SU-DHL-6 (cell line): ENCODE data around the gene MT1HL1.

ENCODE experiments used
- H2AFZ ChIP-seq: fragments of 200-600 bp; sonication (generic); 2 replicates; pipeline ENCODE4 v1.6.1; 2014; ENCODE audit warnings: low read depth, mild to moderate bottlenecking, moderate library complexity, mixed read lengths, antibody characterized with exemption, low read length; ENCODE audit not compliant: severe bottlenecking
- H3F3A ChIP-seq: fragments of 200-600 bp; shearing (Covaris generic); 2 replicates; pipeline ENCODE4 v1.6.0; 2016; ENCODE audit warnings: antibody characterized with exemption, mild to moderate bottlenecking; ENCODE audit not compliant: insufficient read depth
- H3K27ac ChIP-seq: fragments of 200-600 bp; sonication (generic); 2 replicates; pipeline ENCODE4 v1.5.1; 2016; ENCODE audit warnings: low read depth, mild to moderate bottlenecking, low read length, moderate library complexity, mixed read lengths
- H3K27me3 ChIP-seq: fragments of 200-600 bp; sonication (generic), shearing (Covaris generic); 2 replicates; pipeline ENCODE4 v1.6.0; 2014; ENCODE audit warnings: mild to moderate bottlenecking, low read length
- H3K36me3 ChIP-seq: fragments of 200-600 bp; sonication (generic); 2 replicates; pipeline ENCODE4 v1.6.1; 2014; ENCODE audit warnings: mild to moderate bottlenecking, low read length, mixed read lengths
- H3K4me2 ChIP-seq: fragments of 300-600, 200-600 bp; shearing (Covaris generic), sonication (generic); 2 replicates; pipeline ENCODE4 v1.6.0; 2014; ENCODE audit warnings: low read length, low read depth, mild to moderate bottlenecking; ENCODE audit not compliant: poor library complexity, severe bottlenecking
- H3K4me3 ChIP-seq: fragments of 200-600 bp; sonication (generic); 2 replicates; pipeline ENCODE4 v1.5.1; 2014; ENCODE audit warnings: antibody characterized with exemption, low read length, mild to moderate bottlenecking, mixed read lengths; ENCODE audit not compliant: insufficient read depth, poor library complexity, severe bottlenecking
- H3K79me2 ChIP-seq: fragments of 200-600 bp; sonication (generic); 2 replicates; pipeline ENCODE4 v1.6.1; 2014; ENCODE audit warnings: mild to moderate bottlenecking, low read length, moderate library complexity; ENCODE audit not compliant: insufficient read depth
- H3K9ac ChIP-seq: fragments of 200-600 bp; sonication (generic); 2 replicates; pipeline ENCODE4 v1.7.0; 2014; ENCODE audit warnings: mild to moderate bottlenecking, low read length
- H3K9me2 ChIP-seq: fragments of 200-600 bp; sonication (generic); replicated peaks from 2 replicates; pipeline ENCODE4 v1.6.1; 2014; ENCODE audit warnings: low read length; ENCODE audit not compliant: insufficient read depth
- H3K9me3 ChIP-seq: fragments of 200-600 bp; sonication (generic); 2 replicates; pipeline ENCODE4 v1.6.1; 2014; ENCODE audit warnings: low read length, mixed read lengths; ENCODE audit not compliant: insufficient read depth
- H4K20me1 ChIP-seq: fragments of 200-600 bp; sonication (generic); 2 replicates; pipeline ENCODE4 v1.6.1; 2014; ENCODE audit warnings: low read depth, mild to moderate bottlenecking, antibody characterized with exemption, low read length, moderate library complexity, mixed read lengths
- CTCF ChIP-seq: fragments of 200-600 bp; sonication (generic); IDR thresholded peaks from one replicate; pipeline ENCODE4 v1.5.1; 2017; ENCODE audit warnings: antibody characterized with exemption, mild to moderate bottlenecking, low read length, moderate library complexity; ENCODE audit not compliant: insufficient read depth, poor library complexity, severe bottlenecking
- EZH2phosphoT487 ChIP-seq: fragments of 200-600 bp; sonication (generic), shearing (Covaris generic); conservative IDR thresholded peaks from 2 replicates; pipeline ENCODE4 v1.6.1; 2018; ENCODE audit warnings: mild to moderate bottlenecking, antibody characterized with exemption, low read length, moderate library complexity, mixed read lengths

The MT1HL1 gene

DNA sequence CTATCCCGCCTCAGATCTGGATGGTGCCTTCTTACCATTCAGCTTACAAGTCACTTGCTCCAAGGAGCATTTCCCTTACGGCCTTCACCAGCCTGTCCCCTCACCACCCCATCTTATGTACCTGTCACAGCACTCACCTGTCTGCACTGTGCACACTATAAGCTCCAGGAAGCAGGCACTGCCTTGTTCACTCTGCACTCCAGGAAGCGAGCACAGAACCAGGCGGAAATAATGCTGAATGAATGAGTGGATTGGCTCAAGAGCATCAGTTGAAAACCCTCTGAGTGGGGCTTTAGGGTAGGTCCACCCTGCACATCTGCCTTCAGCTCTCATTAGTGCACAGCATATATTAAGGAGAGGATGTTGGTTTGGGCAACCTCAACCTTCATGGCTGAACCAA, 28.8 kb upstream of the MT1HL1 start:
- Histone ChIP-seq H3F3A (no peaks in the 10 kb centered on the region), H3K27me3 (0 out of 2 replicates have a peak, but pooled peaks cover 9% of the 10 kb centered on the region), H3K9ac (no peak overlapping the region), H3K9me2 (no peaks in the 10 kb centered on the region), H3K9me3 (no peaks in the 10 kb centered on the region), H3K27ac (no peak overlapping the region), H3K79me2 (no peaks in the 10 kb centered on the region), H3K4me2 (no peak overlapping the region), H3K4me3 (no peak overlapping the region), H4K20me1 (no peaks in the 10 kb centered on the region), H2AFZ (no peak overlapping the region), H3K36me3 (no peaks in the 10 kb centered on the region)
- TF ChIP-seq EZH2phosphoT487 = no peak
- no peak for TF ChIP-seq CTCF

GRCh38 chr1:237032029-237032428, 27.8 kb upstream of the MT1HL1 start:
- Histone ChIP-seq H3K9me2 (no peaks in the 10 kb centered on the region), H4K20me1 (no peaks in the 10 kb centered on the region), H3K9ac (no peak overlapping the region), H2AFZ (no peak overlapping the region), H3K79me2 (no peaks in the 10 kb centered on the region), H3K4me3 (no peak overlapping the region), H3K27ac (no peak overlapping the region), H3K9me3 (no peaks in the 10 kb centered on the region), H3K4me2 (no peak overlapping the region), H3K36me3 (no peaks in the 10 kb centered on the region), H3F3A (no peaks in the 10 kb centered on the region), H3K27me3 (0 out of 2 replicates have a peak, but pooled peaks cover 10% of the 10 kb centered on the region)
- TF ChIP-seq CTCF (no peak), EZH2phosphoT487 (no peak)

DNA sequence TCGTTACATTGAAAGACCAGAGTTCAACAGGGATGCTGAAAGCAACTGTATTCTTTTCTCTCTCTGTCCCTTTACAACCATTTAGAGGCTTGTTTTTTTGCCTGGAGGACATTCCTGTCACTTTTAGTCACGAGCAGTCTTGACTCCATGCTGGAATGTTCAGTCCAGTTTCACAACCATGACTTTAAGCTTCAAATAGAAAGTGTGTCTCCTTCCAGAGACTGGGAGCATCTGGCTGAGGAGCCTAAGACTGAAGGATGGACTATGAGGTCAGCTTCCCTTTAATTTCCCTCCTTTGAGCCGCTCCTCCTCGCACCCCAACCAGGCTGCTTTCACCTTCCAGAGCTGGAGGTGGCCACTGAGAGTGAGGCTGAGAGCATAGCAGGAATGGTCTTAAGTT, 27.2 kb upstream of the MT1HL1 start:
- Histone ChIP-seq H3K4me3 (no peak overlapping the region), H3K79me2 (no peaks in the 10 kb centered on the region), H3K9me3 (no peaks in the 10 kb centered on the region), H3F3A (no peaks in the 10 kb centered on the region), H3K9ac (no peak overlapping the region), H3K27ac (no peak overlapping the region), H3K9me2 (no peaks in the 10 kb centered on the region), H3K4me2 (no peak overlapping the region), H3K27me3 (0 out of 2 replicates have a peak, but pooled peaks cover 10% of the 10 kb centered on the region), H3K36me3 (no peaks in the 10 kb centered on the region), H4K20me1 (no peaks in the 10 kb centered on the region), H2AFZ (no peak overlapping the region)
- TF ChIP-seq EZH2phosphoT487 (no peak), CTCF (no peak)
